Measurements from ENCODE around the gene PLGRKT.
"Not testable (repeated sequence)": the region's sequence is repeated elsewhere in the genome, so short reads cannot be mapped to it uniquely, and the experiment has no call there.

PLGRKT gene

DNA sequence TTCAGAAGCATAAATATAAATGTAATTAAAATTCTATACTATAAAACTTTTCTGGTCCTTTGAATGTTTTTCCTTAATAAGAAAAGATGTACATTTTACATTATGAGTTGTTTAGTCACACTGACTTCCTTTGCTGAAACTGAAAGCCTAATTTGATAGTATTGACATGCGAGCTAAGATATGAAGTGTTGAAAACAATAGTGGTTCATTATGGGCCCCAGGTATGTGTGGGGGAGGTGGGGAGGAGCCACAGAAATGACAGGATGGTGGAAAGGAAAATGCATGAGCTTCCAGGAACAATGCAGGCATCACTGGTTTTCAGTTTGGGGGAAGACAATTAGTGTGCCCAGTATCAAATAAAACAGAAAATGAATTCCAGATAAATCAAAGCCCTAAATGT lies 62.6 kb downstream of the PLGRKT start:
- DNase-seq = no peak

DNA sequence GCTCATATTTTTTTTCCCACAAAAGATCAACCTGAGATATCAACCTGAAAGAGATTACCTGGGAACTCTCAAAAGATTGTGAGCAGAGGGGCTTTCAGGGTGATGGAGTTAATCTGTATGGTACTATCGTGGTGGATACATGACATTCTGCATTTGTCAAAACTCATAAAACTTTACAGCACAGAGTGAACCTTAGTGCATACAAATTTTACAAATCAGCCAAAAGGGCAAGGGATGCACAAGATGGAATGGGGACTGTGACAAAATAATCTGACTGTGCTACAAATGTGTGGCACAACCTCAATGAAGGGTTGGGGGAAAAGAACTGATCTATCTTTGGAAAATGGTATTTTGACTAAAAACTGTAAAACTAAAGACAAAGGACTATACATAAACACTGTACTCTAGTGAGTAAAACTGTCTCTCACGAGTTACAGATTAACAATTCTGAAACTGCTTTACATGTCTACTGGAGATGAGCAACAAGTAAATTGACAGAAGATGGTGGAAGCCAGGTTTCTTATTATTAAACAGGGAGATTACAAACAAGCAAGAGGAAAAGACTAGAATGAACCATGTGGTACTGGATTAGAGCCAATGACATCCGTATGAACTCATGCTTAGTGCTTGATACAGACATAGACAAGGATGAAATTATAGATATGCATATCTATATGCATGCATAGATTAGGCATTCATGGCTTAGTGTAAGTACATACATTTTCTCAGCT lies 73.3 kb downstream of the PLGRKT start:
- DNase-seq = no peak

DNA sequence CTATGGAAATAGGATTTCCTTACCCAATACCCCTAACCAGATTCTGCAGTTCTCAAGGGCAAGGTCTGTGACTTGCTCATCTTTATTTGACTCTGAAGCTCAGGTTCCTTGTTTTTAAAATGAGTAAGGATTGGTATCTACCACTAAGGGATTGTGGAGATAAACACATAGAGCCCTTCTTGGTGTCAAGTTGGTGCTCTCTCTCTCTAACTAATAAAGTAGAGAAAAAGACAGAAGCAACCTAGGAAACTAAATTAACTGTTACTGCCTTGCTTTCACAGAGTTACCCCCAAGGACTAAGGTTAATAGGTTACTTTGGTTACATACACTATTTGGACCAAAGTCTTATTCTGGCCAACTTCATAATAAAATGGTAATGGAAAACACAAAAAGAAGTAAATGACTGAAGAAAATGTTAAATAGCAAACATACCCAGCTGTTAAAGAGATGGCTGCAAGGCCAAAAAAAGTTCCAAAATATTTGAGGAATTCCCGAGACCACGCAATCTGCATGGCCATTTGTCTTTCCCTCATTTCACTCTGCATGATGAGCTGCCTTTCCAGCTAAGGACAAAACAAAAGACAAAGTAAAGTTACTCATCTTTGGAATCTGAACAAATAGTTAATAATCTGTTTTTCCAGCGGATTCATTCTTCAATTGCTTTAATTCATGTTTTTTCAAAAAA lies 76.3 kb downstream of the PLGRKT start:
- DNase-seq = no peak

DNA sequence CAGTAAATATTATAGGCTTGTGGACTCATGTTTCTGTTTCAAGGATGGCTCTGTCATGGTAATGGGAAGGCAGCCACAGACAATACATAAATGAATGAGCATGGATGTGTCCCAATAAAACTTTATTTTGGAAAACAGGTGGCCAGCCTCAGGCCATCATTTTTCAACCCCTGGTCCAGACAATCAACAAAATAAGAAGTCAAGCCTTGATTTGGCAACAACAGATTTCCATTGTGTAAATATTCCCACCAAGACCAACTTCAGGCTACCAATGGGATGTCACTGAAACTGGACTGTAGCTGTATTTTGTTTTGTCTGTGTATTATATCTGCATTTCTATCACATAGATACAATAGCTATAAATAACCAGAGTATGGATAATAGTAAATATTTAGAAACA lies 77.4 kb downstream of the PLGRKT start:
- no peak for DNase-seq

DNA sequence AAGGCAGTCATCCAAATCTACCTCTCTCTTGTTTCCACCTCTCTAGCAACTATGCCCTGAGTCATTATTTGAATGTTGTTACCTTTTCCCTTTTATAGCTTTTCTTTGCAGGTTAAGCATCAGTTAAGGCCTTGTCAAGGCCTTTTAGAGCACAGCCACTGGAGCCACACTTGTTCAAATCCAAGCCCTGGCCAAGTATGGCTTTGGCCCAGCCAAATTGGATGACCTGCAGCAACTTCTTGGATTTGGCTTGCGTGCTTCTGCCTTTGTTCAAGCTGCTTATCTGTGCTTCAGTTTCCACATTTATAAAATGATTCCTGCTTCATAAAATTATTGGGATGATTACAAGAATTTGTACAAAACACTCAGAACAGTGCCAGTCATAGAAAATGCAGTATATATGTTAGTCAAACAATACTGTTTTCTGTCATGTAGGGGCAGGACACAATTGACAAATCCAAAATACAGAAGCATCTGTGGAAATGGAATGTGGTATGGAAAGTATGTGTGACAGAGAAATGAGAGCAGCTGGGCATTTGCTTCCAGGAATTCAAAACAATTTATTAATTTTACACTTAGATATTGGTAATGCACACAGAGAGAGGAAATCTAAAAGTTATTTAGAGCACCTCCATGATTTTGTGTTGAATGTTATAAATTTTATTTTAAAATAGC lies 80.2 kb downstream of the PLGRKT start:
- DNase-seq = no peak

DNA sequence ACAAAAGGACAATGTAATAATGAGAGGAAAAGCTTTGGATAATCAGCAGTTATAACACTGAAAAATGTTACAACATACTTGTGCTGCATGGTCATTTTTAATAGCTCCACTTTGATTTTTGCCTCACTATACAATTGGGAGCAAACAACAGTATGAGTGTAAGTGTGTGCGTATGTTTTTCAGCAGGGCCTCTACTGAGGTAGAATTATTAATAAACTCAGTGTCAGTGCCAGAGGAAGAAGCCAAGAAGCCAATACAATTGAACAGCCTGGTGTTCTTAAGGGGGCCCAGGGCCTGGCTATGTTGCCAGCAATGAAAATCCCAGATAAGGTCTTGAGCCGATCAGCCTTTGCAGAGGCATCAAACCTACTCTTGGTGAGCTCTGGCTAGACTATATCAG lies 81.9 kb downstream of the PLGRKT start:
- no peak for DNase-seq

DNA sequence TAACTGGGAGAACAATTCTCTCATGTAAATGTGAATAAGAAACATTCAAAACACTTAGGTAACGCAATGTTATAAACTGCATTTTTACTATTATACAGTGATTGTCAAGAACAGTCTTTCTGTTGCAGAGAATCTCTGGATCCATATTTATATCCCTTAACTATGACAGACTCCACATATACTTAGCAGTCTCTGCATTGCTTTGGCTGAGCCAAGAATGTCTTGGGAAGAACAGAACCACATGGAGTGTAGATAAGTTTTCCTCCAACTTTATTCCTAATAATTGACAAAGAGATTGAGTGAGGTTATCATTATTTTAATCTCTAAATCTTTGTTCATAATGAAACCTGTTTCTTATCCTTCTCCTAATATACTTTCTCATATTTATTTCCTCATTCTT lies 82.5 kb downstream of the PLGRKT start:
- no peak for DNase-seq

DNA sequence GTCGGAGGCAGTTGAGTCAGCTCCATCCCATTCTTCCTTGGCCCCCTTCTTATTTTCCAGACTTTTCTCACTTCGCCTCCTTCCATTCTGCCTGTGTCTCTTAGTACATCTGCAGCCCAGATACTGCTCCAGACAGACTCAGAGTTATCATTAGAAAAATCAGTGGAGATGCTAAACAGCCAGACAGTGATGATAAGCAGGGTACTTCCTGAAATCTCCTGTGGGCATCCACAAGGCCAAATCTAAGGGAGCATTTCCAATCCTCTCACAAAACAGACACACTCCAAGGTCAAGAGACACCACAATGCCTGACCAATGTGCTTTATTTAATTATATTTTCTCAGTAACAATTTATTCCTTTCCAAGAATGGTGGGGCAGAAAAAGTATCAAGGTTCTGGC lies 83.5 kb downstream of the PLGRKT start:
- DNase-seq = no peak

DNA sequence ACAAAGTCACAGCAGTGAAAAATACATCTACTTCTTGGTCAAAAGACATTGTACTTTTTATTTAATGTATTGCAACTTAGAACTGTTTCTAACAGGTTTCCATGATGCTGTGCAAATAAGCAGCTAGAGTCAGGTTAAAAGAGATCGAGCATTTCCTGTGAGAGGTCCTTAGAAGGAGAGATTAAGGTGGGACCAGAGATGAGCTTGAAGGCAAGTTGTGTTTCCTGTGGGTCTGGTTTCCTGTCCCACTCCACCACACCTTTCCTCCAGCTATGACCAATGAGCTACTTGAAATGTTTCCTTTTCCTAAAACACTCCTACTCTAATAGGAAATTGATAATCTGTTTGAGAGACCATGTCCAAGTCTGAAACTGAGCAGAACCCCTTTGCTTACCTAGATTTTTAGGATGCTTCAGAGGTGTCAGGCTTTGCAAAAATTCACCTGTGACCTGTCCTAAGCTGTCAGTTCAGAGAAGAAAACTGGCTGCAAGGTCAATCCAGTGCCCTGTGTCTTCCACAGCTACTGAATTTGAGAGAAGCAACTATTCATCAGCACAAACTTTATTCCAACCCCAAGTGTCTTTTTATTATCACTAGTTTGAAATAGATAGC lies 85.0 kb downstream of the PLGRKT start:
- no peak for DNase-seq

DNA sequence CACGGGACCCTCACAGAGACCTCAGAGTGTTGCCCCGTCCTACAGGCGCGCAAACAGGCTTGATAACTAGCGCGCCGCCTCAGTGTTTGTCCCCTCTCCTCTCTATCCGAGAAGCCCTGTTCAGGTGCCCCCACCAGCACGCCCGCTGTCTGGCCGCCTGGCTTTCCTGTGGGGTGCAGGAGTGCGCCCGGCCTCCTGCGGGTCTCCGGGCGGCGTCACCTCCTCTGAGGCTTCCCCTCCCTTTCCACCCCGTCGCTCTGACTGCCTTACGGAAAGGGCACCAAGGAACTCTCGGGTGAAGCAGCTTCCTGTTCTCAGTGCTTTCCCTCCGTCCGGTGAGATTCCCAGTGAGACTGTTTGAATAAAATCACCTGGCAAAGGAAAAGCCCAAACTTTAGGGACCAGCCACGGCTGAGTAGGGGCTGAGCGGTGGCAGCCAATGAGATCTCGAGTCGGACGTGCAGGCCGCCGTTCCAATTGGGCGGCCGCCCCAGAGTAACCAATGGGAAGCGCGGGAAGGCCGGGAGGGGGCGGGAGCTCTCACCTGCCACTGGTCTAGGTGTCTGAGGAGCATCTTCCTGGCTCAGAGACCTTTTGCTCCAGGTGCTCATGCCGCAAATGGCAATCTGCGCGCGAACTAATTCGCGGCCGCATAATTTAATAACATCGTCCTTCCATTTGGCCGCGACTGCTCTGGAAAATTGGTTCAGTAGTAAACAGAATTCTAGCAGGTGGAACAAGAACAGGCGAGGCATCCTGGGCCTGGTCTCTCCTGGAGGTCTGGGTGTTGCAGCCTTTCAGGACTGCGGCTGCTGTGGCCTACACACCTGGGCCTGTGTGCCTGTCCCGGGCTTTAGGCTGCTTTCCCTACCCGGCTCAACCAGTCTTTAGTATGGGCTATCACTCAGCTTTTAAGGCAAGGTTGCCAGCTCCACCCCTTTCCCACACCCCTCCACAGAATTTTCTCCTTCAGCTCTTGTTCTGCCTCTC lies 98.4 kb downstream of the PLGRKT start, which contains the start of gene RLN1:
RLN1 (minus strand) TSS at position 885 of the 990 bp plus-strand sequence; CDS start at position 755, 130 bp downstream.
- DNase-seq = not testable (repeated sequence)

DNA sequence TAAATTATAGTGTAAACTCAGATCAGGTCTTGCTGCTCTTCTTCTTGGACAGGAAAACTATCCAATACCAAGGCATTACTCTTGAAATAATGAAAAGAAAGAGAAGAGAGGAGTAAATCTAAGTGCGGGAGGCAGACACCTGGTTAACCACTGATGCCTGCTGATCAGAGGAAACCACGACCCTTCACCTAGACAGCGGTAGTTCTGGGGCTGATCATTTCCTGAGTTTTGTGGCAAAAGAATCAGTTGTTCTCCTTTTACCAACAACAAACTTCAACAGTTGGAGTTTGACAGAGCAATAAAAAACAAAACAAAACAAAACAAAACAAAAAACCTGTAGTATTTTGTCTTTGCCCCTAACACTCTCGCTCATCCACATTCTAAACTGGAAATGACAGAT lies 101.0 kb downstream of the PLGRKT start:
- DNase-seq = no peak

DNA sequence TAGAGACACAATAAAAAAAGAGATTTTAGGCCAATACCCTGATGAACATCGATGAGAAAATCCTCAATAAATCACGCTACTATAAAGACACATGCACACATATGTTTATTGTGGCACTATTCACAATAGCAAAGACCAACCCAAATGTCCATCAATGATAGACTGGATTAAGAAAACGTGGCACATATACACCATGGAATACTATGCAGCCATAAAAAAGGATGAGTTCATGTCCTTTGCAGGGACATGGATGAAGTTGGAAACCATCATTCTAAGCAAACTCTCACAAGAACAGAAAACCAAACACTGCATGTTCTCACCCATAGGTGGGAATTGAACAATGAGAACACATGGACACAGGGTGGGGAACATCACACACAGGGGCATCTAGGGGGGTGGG lies 106.4 kb downstream of the PLGRKT start:
- DNase-seq = not testable (repeated sequence)

DNA sequence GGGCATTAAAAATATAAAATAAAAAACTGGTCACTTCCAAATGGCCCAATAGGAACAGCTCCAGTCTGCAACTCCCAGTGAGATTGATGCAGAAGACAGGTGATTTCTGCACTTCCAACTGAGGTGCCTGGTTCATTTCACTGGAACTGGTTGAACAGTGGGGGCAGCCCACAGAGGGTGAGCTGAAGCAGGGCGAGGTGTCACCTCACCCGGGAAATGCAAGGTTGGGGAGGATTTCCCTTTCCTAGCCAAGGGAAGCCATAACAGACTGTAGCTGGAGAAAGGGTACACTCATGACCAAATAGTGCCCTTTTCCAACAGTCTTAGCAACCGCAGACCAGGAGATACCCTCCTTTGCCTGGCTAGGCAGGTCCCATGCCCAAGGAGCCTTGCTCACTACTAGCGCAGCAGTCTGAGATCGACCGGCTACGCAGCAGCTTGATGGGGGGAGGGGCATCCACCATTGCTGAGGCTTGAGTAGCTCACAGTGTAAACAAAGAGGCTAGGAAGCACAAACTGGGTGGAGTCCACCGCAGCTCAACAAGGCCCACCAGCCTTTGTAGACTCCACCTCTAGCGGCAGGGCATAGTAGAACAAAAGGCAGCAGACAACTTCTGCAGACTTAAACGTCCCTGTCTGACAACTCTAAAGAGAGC lies 110.7 kb downstream of the PLGRKT start:
- DNase-seq = no peak

DNA sequence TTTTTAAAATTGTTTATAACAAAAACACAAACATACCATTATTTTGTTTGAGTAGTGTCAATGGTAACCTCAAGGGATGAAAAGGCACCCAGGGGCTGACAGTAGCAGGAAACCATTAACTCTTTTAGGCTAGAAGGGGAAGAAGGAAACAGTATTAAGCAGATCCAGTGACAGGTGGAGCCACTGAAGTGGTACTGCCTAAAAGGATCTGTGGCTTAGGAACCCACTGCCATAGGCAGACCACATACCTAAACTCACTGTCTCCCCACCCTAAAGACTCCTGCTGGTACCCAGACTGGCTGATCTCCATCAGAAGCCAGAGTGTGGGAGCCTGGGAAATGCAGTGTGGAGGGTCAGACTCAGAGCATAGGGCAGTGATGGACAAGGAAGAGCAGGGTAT lies 111.5 kb downstream of the PLGRKT start:
- DNase-seq = no peak

DNA sequence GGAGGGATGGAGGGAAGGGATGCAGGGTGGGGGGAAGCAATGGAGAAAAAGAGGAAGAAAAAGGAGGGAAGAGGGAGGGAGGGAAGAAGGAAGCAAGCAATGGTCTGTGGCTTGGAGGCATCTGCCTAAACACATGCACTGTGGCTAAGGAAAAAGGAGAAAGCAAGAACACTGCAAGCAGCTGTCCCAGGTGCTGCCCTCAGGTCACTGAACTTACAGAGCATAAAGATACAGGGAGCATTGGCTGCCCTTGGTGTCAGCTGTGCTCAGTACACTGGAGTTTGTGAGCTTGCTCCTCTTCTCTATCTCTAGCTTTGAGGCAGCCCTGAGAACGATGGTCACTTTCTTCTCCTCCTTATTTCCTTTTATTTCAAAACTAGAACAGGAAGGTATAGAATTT lies 116.1 kb downstream of the PLGRKT start:
- DNase-seq = not testable (repeated sequence)

DNA sequence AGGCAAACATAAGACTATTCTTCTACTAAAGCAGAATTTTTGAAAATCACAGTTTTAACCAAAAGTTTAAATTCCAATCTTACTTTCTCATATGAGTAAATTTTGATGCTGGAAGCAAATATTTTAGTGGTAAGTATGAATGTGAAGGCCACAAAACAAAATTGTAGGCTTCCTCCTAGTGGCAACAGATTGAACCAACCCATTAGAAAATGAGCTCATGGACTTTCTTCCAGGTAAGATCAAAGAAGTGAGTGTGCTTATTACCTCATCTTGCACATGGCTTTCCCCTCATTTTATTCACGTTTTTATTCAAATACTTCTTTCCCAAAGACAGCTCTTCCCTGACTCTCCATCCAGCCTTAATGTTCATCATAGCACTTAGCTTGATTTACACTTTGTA lies 116.7 kb downstream of the PLGRKT start:
- no peak for DNase-seq

DNA sequence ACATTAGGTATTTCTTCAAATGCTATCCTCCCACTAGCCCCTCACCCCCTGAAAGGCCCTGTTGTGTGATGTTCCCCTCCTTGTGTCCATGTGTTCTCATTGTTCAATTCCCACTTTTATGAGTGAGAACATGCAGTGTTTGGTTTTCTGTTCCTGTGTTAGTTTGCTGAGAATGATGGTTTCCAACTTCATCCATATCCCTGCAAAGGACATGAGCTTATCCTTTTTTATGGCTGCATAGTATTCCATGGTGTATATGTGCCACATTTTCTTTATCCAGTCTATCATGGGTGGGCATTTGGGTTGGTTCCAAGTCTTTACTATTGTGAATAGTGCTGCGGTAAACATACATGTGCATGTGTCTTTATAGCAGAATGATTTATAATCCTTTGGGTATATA lies 121.3 kb downstream of the PLGRKT start:
- DNase-seq = not testable (repeated sequence)

DNA sequence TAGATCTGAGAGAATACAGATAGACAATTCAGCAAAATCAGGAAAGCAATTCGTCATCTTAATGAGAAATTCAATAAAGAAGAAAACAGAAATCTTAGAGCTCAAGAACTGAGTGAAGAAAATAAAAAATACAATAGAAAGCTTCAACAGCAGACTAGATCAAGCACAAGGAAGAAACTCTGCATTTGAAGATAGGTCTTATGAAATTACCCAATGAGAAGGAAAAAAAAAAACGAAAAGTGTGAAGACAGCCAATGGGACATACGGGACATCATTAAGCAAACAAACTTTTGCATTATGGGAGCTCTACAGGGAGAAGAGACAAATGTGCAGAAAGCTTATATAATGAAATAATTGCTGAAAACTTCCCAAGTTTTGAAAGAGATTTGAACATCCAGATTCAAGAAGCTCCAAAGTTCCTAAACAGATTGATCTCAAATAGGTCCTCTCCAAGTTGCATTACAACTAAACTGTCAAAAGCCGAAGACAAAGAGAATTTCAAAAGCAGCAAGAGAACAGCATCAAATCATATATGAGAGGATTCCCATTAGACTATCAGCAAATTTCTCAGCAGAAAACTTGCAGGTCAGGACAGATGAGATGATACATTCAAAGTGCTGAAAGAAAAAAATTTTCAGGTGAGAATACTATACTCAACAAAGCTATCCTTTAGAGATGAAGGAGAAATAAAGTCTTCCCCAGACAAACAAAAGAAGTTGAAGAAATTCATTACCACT lies 122.4 kb downstream of the PLGRKT start:
- no peak for DNase-seq

DNA sequence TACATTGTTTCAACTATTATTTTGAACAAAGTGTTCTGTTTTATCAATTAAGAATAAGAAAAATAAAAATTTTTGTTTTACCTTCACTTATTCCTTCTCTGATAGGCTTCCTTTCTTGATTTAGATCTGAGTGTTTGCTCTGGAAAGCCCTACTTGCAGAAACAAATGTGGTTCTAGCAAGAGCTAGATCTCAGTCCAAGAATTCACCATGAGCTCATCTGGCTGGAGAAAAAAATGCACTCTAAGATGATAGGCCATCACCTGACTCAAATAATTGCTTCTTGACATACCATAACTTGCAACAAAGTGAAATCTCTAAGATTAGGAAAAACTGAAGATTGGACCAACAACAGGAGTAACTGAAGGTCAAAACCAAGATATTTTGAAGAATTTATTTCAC lies 126.9 kb downstream of the PLGRKT start:
- no peak for DNase-seq

All from GOT3 (cell line).